ENCODE results near the gene ESPN.
"Not testable (repeated sequence)": the region's sequence is repeated elsewhere in the genome, so short reads cannot be mapped to it uniquely, and the experiment has no call there.

ESPN gene

GRCh38 chr1:6429660-6430411 is 5.3 kb downstream of the ESPN start:
- not testable (repeated sequence) for DNase-seq

GRCh38 chr1:6431645-6432579 is 7.3 kb downstream of the ESPN start:
- not testable (repeated sequence) for DNase-seq

- DNase-seq: no peak
Observed at GRCh38 chr1:6434186-6434585, 9.6 kb downstream of the ESPN start.

GRCh38 chr1:6435129-6435528 is 10.6 kb downstream of the ESPN start:
- no peak for DNase-seq

DNA sequence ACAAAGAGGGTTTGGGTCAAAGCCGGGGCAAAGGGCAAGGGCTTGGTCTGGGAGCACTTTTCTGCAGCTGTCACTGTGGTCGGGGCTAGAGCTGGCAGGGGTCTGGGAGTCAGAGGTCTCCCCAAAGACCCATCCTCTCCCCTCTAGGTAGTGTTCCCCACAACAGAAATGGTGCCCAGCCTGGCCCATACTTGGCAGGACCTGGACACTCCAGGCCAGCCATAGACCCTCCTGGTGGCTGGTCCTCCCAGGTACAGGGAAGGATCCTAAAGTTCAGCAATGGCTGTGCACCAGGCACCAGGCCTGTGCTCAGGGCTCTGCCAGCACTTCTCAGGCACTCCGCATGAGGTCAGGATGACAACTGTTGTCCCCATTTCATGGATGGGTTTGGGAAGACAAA is 11.0 kb downstream of the ESPN start:
- DNase-seq: no peak

GRCh38 chr1:6436277-6436676 is 11.7 kb downstream of the ESPN start:
- DNase-seq: not testable (repeated sequence)

GRCh38 chr1:6437012-6437700 is 12.6 kb downstream of the ESPN start:
- DNase-seq: peak; percentile 84

- DNase-seq: peak; percentile 79
Observed at GRCh38 chr1:6438047-6438525, 13.5 kb downstream of the ESPN start.

DNA sequence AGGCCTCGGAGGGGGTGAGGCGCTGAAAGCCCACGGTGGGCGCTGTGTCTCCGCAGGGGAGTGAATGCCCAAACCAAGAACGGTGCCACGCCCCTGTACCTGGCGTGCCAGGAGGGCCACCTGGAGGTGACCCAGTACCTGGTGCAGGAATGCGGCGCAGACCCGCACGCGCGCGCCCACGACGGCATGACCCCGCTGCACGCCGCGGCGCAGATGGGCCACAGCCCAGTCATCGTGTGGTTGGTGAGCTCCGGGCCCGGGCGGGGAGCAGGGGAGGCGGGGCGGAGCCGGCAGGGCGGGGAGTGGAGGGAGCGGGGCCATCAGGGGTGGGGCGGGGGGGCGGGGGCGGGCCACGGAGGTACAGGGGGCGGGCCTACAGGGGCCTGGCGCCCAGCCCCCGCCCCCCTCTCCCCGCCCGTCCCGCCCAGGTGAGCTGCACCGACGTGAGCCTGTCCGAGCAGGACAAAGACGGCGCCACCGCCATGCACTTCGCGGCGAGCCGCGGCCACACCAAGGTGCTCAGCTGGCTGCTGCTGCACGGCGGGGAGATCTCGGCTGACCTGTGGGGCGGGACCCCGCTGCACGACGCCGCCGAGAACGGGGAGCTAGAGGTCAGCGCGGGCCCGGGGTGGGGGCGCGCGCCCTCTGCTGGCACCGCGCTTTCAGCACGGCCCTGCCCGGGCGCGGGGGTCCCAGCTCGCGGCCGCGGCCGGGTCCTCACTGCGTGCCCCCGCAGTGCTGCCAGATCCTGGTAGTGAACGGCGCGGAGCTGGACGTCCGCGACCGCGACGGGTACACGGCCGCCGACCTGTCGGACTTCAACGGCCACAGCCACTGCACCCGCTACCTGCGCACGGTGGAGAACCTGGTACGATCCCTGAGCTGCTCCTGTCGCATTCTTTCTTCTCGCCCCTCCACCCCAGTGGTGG is 15.9 kb downstream of the ESPN start:
- peak; percentile 67 for DNase-seq

DNA sequence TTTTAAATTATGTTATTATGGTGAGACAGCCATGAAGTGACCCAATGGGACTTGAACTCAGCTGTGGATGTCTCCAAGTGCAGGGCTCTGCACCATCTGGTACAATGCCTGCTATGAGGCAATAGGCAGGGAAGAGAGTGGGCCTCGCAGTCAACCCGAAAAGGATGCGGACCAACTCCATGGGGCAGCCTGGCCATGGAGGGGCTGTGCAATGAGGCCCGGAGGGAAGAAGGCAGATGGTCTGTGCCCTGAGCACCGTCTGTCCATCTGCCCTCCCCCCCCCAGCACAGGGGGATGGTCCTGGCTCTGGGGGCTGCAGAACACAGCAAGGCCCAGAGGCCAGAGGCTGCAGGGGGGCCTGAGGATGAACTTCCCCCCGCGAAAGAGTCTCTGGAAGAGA is 17.0 kb downstream of the ESPN start:
- no peak for DNase-seq

- DNase-seq: no peak
Observed at GRCh38 chr1:6443339-6444115, 19.0 kb downstream of the ESPN start.

DNA sequence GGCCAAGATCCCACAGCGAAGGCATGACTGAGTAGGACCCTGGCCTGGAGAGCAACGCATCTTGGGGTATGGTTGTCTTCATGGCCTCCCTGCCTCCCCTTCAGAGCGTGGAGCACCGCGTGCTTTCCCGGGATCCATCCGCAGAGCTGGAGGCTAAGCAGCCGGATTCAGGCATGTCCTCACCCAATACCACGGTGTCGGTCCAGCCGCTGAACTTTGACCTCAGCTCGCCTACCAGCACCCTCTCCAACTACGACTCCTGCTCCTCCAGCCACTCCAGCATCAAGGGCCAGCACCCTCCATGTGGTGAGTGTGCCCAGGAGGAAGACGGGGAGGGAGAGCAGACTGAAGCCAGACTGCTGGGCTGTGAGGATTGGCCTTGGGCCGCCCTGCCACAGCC is 19.8 kb downstream of the ESPN start:
- no peak for DNase-seq

DNA sequence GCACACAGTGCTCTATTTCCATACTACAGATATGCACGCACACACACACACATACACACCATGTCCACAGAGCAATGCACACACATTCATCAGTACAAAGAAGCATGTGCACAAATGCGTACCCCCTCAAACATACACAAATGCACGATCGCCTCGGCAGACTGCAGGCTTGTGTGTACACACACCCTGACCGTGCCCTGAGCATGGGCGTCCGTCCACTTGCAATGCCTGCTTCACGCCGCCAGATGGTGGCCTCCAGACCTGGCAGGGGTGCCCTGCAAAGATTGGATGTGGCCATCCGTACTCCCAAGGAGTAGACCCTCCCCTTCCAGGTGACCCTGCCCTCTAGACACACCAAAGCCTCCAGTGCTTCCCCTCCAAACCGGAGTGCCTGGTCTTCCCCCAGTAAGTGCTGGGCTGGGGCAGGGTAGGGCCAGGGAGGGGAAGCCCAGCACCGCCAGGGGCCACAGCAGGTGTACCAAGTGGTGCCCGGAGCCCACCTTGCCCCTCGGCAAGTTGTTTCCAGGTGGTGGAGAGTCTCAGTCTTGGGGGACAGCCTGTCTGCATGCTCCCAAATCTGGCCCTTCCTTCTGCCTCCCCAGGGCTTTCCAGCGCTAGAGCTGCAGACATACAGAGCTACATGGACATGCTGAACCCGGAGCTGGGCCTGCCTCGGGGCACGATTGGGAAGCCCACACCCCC is 20.6 kb downstream of the ESPN start:
- DNase-seq: no peak

GRCh38 chr1:6445929-6446328 is 21.4 kb downstream of the ESPN start:
- not testable (repeated sequence) for DNase-seq

GRCh38 chr1:6446665-6447015 is 22.1 kb downstream of the ESPN start:
- no peak for DNase-seq

GRCh38 chr1:6447016-6447817 is 22.6 kb downstream of the ESPN start:
- no peak for DNase-seq

- DNase-seq: peak; percentile 72
Observed at GRCh38 chr1:6447818-6448748, 23.5 kb downstream of the ESPN start.

- no peak for DNase-seq
Observed at GRCh38 chr1:6448749-6449631, 24.4 kb downstream of the ESPN start.
